BLaER1 treated with 17β-estradiol and CSF1 and Interleukin-3, amounts not matched to agents 10 nM and 100 nM (cell line): ENCODE data around the gene TFIP11.

Source experiments
- H3K27ac ChIP-seq, 11 experiments: shearing (Covaris generic); formaldehyde crosslinking; 2 replicates each; pipeline ENCODE4 v1.8.1; 2022
- H3K27me3 ChIP-seq, 11 experiments: shearing (Covaris generic); formaldehyde crosslinking; 2 replicates each; pipeline ENCODE4 v1.8.1; 2022
- H3K36me3 ChIP-seq, 11 experiments: shearing (Covaris generic); formaldehyde crosslinking; 2 replicates each; pipeline ENCODE4 v1.8.1; 2022
- H3K4me1 ChIP-seq, 10 experiments: shearing (Covaris generic); formaldehyde crosslinking; 2 replicates each; pipeline ENCODE4 v1.8.1; 2022
- H3K4me2 ChIP-seq, 11 experiments: shearing (Covaris generic); formaldehyde crosslinking; 2 replicates each; pipeline ENCODE4 v1.8.1; 2022
- H3K4me3 ChIP-seq, 10 experiments: shearing (Covaris generic); formaldehyde crosslinking; 2 replicates each; pipeline ENCODE4 v1.8.1; 2022
- H3K9ac ChIP-seq, 11 experiments: shearing (Covaris generic); formaldehyde crosslinking; 2 replicates each; pipeline ENCODE4 v1.8.1; 2022
- H3K9me3 ChIP-seq, 11 experiments: shearing (Covaris generic); formaldehyde crosslinking; replicated peaks in 1 of 11; 2 replicates each; pipeline ENCODE4 v1.8.1; 2022
- H4K20me1 ChIP-seq, 11 experiments: shearing (Covaris generic); formaldehyde crosslinking; 2 replicates each; pipeline ENCODE4 v1.8.1; 2022
- Cebpa-rat ChIP-seq, 11 experiments: shearing (Covaris generic); IDR thresholded peaks; 2 replicates each; pipeline ENCODE4 v1.8.1; 2022

The TFIP11 gene

GRCh38 chr22:26479792-26480610 is 32.3 kb downstream of the TFIP11 start:
- peak in 4 of 11 experiments; percentile 16 to 33 (median 20); a peak in 2 of 22 replicates for TF ChIP-seq Cebpa-rat (IDR thresholded peaks at IDR 0.05)
- H3K9me3 ChIP-seq: no peaks in the 10 kb centered on the region
- peaks cover 0 to 44% (median 15%) of the 10 kb centered on the region in 11 experiments; a peak in 14 of 22 replicates for H3K36me3 ChIP-seq
- peaks cover 21 to 90% (median 78%) of the 10 kb centered on the region in 10 experiments; a peak in 19 of 20 replicates for H3K4me1 ChIP-seq
- H3K27ac ChIP-seq: peak overlapping the region; percentile 48 to 97 (median 91); a peak in 21 of 22 replicates
- peak overlapping the region; percentile 85 to 92 (median 90) for H3K9ac ChIP-seq
- no peaks in the 10 kb centered on the region for H3K27me3 ChIP-seq
- peaks cover 0 to 7% (median 0%) of the 10 kb centered on the region in 11 experiments; a peak in 2 of 22 replicates for H4K20me1 ChIP-seq
- H3K4me2 ChIP-seq: peak overlapping the region; percentile 92 to 98 (median 96)
- H3K4me3 ChIP-seq: peak overlapping the region; percentile 73 to 95 (median 76)

- Histone ChIP-seq H3K27me3 (no peaks in the 10 kb centered on the region), H3K9me3 (no peaks in the 10 kb centered on the region), H3K4me1 (peaks cover 18 to 90% (median 78%) of the 10 kb centered on the region in 10 experiments), H3K4me3 (peak overlapping the region; percentile 73 to 95 (median 76)), H3K27ac (peak overlapping the region; percentile 48 to 97 (median 91); a peak in 21 of 22 replicates), H3K9ac (peak overlapping the region; percentile 85 to 92 (median 90)), H3K36me3 (peaks cover 0 to 52% (median 21%) of the 10 kb centered on the region in 11 experiments; a peak in 16 of 22 replicates), H4K20me1 (peaks cover 0 to 9% (median 0%) of the 10 kb centered on the region in 11 experiments; a peak in 6 of 22 replicates), H3K4me2 (peak overlapping the region; percentile 92 to 98 (median 96))
- no peak for TF ChIP-seq Cebpa-rat (IDR thresholded peaks at IDR 0.05)
These were observed 33.1 kb downstream of the TFIP11 start for GRCh38 chr22:26479043-26479791.

- H3K36me3 ChIP-seq: peaks cover 12 to 71% (median 40%) of the 10 kb centered on the region in 11 experiments
These were observed 34.9 kb downstream of the TFIP11 start for GRCh38 chr22:26477341-26477731.

GRCh38 chr22:26476705-26477340 is 35.5 kb downstream of the TFIP11 start:
- Histone ChIP-seq H4K20me1 (peaks cover 0 to 32% (median 14%) of the 10 kb centered on the region in 11 experiments; a peak in 7 of 22 replicates), H3K9me3 (no peaks in the 10 kb centered on the region), H3K4me3 (peak overlapping the region in 9 of 10 experiments; percentile 23 to 95 (median 75); a peak in 17 of 20 replicates), H3K4me2 (peak overlapping the region; percentile 92 to 98 (median 96)), H3K27me3 (no peaks in the 10 kb centered on the region), H3K4me1 (peaks cover 29 to 97% (median 84%) of the 10 kb centered on the region in 10 experiments), H3K36me3 (peaks cover 17 to 76% (median 45%) of the 10 kb centered on the region in 11 experiments), H3K9ac (peak overlapping the region; percentile 8 to 92 (median 88); a peak in 20 of 22 replicates), H3K27ac (peak overlapping the region in 9 of 11 experiments; percentile 85 to 97 (median 94); a peak in 18 of 22 replicates)
- TF ChIP-seq Cebpa-rat (IDR thresholded peaks at IDR 0.05): peak in 5 of 11 experiments; percentile 30 to 68 (median 52); a peak in 7 of 22 replicates

More at GRCh38 chr22:26477341-26477731, 34.9 kb downstream of the TFIP11 start:
- peak overlapping the region in 9 of 10 experiments; percentile 23 to 95 (median 75); a peak in 18 of 20 replicates for H3K4me3 ChIP-seq
- H4K20me1 ChIP-seq: peaks cover 0 to 26% (median 12%) of the 10 kb centered on the region in 11 experiments; a peak in 7 of 22 replicates
- peak overlapping the region; percentile 92 to 98 (median 96) for H3K4me2 ChIP-seq
- H3K9me3 ChIP-seq: no peaks in the 10 kb centered on the region
- peak overlapping the region in 9 of 11 experiments; percentile 85 to 97 (median 94); a peak in 18 of 22 replicates for H3K27ac ChIP-seq
- H3K27me3 ChIP-seq: no peaks in the 10 kb centered on the region
- peaks cover 29 to 100% (median 86%) of the 10 kb centered on the region in 10 experiments for H3K4me1 ChIP-seq
- peak overlapping the region; percentile 8 to 92 (median 88); a peak in 19 of 22 replicates for H3K9ac ChIP-seq
- TF ChIP-seq Cebpa-rat (IDR thresholded peaks at IDR 0.05): no peak

DNA sequence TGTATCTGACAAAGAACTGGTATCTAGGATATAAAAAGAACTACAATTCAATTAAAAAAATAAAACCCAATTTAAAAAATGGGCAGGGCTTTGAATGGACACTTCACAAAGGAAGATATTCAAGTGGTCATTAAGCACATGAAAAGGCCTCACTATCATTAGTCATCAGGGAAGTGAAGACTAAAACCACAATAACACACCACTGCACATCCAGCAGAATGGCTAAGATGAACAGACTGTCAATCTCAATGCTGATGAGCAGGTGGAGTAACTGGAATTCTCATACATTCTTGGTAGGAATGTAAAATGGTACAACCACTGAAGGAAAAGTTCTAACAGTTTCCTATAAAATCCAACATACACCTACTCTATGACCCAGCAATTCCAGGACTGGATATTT is 37.6 kb downstream of the TFIP11 start:
- Histone ChIP-seq H4K20me1 (peaks cover 0 to 53% (median 17%) of the 10 kb centered on the region in 11 experiments; a peak in 11 of 22 replicates), H3K27me3 (no peaks in the 10 kb centered on the region), H3K27ac (peak overlapping the region in 9 of 11 experiments; percentile 85 to 97 (median 94); a peak in 18 of 22 replicates), H3K4me3 (peak overlapping the region in 7 of 10 experiments; percentile 73 to 95 (median 75); a peak in 13 of 20 replicates), H3K9ac (peak overlapping the region in 8 of 11 experiments; percentile 85 to 92 (median 90); a peak in 15 of 22 replicates), H3K9me3 (no peaks in the 10 kb centered on the region), H3K4me1 (peaks cover 49 to 92% (median 71%) of the 10 kb centered on the region in 10 experiments), H3K36me3 (peaks cover 39 to 93% (median 67%) of the 10 kb centered on the region in 11 experiments), H3K4me2 (peak overlapping the region; percentile 92 to 98 (median 96))
- TF ChIP-seq Cebpa-rat (IDR thresholded peaks at IDR 0.05): no peak

DNA sequence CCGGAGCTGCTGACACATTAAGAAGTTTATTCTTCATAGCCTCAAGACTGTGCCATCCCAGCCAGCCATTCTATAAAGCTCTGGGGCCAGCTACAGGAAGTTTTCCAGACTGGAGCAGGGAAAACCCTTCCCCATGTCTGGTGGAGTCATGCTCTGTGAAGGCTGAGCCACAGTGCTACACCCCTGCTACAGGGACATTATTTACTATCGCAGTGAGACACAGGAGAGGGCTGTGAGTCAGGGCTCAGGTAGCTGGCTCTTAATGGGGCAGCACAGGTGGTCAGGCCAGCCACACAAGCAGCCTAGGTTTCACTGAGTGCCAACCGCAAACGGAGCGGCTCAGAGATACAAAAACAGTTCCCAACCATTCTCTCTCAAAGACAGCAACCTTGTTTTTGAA is 40.8 kb downstream of the TFIP11 start:
- Histone ChIP-seq H3K27ac (peak overlapping the region in 4 of 11 experiments; percentile 20 to 85 (median 30); a peak in 4 of 22 replicates), H3K36me3 (peaks cover 68 to 100% (median 89%) of the 10 kb centered on the region in 11 experiments)

GRCh38 chr22:26470807-26471206 is 41.5 kb downstream of the TFIP11 start:
- peaks cover 22 to 97% (median 74%) of the 10 kb centered on the region in 10 experiments for H3K4me1 ChIP-seq
- peaks cover 75 to 100% (median 93%) of the 10 kb centered on the region in 11 experiments for H3K36me3 ChIP-seq

More for the DNA sequence above, 40.8 kb downstream of the TFIP11 start:
- peak overlapping the region in 7 of 11 experiments; percentile 18 to 98 (median 95); a peak in 9 of 22 replicates for H3K4me2 ChIP-seq
- no peaks in the 10 kb centered on the region for H3K27me3 ChIP-seq
- no peak for TF ChIP-seq Cebpa-rat (IDR thresholded peaks at IDR 0.05)
- H4K20me1 ChIP-seq: peaks cover 0 to 85% (median 14%) of the 10 kb centered on the region in 11 experiments; a peak in 11 of 22 replicates
- H3K4me3 ChIP-seq: peak overlapping the region in 1 of 10 experiments; percentile 27; a peak in 1 of 20 replicates
- H3K9me3 ChIP-seq: no peaks in the 10 kb centered on the region
- peaks cover 29 to 90% (median 75%) of the 10 kb centered on the region in 10 experiments for H3K4me1 ChIP-seq
- peak overlapping the region in 6 of 11 experiments; percentile 1 to 89 (median 8); a peak in 4 of 22 replicates for H3K9ac ChIP-seq

More at GRCh38 chr22:26470807-26471206, 41.5 kb downstream of the TFIP11 start:
- Histone ChIP-seq H3K27ac (peak overlapping the region in 2 of 11 experiments; percentile 14 to 15; a peak in 3 of 22 replicates), H3K9me3 (no peaks in the 10 kb centered on the region), H4K20me1 (peaks cover 0 to 92% (median 14%) of the 10 kb centered on the region in 11 experiments; a peak in 11 of 22 replicates), H3K4me3 (no peak overlapping the region), H3K9ac (peak overlapping the region in 3 of 11 experiments; percentile 6 to 89 (median 88); a peak in 3 of 22 replicates), H3K4me2 (peak overlapping the region in 5 of 11 experiments; percentile 92 to 98 (median 95); a peak in 7 of 22 replicates), H3K27me3 (no peaks in the 10 kb centered on the region)
- no peak for TF ChIP-seq Cebpa-rat (IDR thresholded peaks at IDR 0.05)
